ENCODE results near the gene RIPOR3. TPM values are rescaled to one million over a fixed set of nuclear protein-coding genes. Genes with fewer than 3 reads are reported as not detected.

RIPOR3 gene
- total RNA-seq, 2 experiments from 2014 or later: not detected

- no peak overlapping the region for H3K4me3 Mint-ChIP-seq
- no peak for DNase-seq
- peaks cover 48% of the 10 kb centered on the region for H3K36me3 Mint-ChIP-seq (ENCODE audit: low read depth)
- CTCF ChIA-PET: no interaction called here
- intact Hi-C loops (cut with micrococcal nuclease): no loop called here
- H3K9me3 Mint-ChIP-seq: no peaks in the 10 kb centered on the region
- H3K4me1 Mint-ChIP-seq (ENCODE audit: low read depth): peaks cover 8% of the 10 kb centered on the region
- H3K27me3 Mint-ChIP-seq (ENCODE audit: low read depth): no peaks in the 10 kb centered on the region
- no peak overlapping the region for H3K27ac Mint-ChIP-seq
Observed at GRCh38 chr20:50580842-50581544, 110.3 kb downstream of the RIPOR3 start.

GRCh38 chr20:50580016-50580747, 111.2 kb downstream of the RIPOR3 start:
- intact Hi-C loops (cut with micrococcal nuclease): no loop called here
- peaks cover 53% of the 10 kb centered on the region for H3K36me3 Mint-ChIP-seq (ENCODE audit: low read depth)
- peak; percentile 54 for DNase-seq
- H3K9me3 Mint-ChIP-seq: no peaks in the 10 kb centered on the region
- no peak overlapping the region for H3K4me3 Mint-ChIP-seq
- H3K4me1 Mint-ChIP-seq (ENCODE audit: low read depth): peaks cover 15% of the 10 kb centered on the region
- H3K27ac Mint-ChIP-seq: peak overlapping the region; percentile 5
- H3K27me3 Mint-ChIP-seq (ENCODE audit: low read depth): no peaks in the 10 kb centered on the region
- CTCF ChIA-PET: interaction anchor here (0.7 to 6.0 kb wide), 13 partner anchors 9 to 118 kb away, joined by 3 to 51 read pairs (median 4); partner anchors contain the start of gene PTPN1

- no peak overlapping the region for H3K27ac Mint-ChIP-seq
- H3K27me3 Mint-ChIP-seq (ENCODE audit: low read depth): no peaks in the 10 kb centered on the region
- CTCF ChIA-PET: interaction anchor here (0.6 to 6.0 kb wide), 18 partner anchors 9 to 395 kb away, joined by 3 to 51 read pairs (median 4); partner anchors contain the start of gene PTPN1
- peaks cover 55% of the 10 kb centered on the region for H3K36me3 Mint-ChIP-seq (ENCODE audit: low read depth)
- peaks cover 17% of the 10 kb centered on the region for H3K4me1 Mint-ChIP-seq (ENCODE audit: low read depth)
- intact Hi-C loops (cut with micrococcal nuclease): no loop called here
- H3K9me3 Mint-ChIP-seq: no peaks in the 10 kb centered on the region
- H3K4me3 Mint-ChIP-seq: no peak overlapping the region
- DNase-seq: no peak
Observed at GRCh38 chr20:50579511-50579910, 111.8 kb downstream of the RIPOR3 start.

GRCh38 chr20:50578778-50579165, 112.6 kb downstream of the RIPOR3 start:
- Mint-ChIP-seq H3K4me1 (ENCODE audit: low read depth) (peaks cover 17% of the 10 kb centered on the region), H3K36me3 (ENCODE audit: low read depth) (peaks cover 58% of the 10 kb centered on the region), H3K27me3 (ENCODE audit: low read depth) (no peaks in the 10 kb centered on the region), H3K27ac (no peak overlapping the region), H3K9me3 (no peaks in the 10 kb centered on the region), H3K4me3 (no peak overlapping the region)
- CTCF ChIA-PET: interaction anchor here (0.6 to 6.0 kb wide), 15 partner anchors 8 to 395 kb away, joined by 3 to 51 read pairs (median 5); partner anchors contain the start of gene PTPN1
- no peak for DNase-seq
- intact Hi-C loops (cut with micrococcal nuclease): no loop called here

- Mint-ChIP-seq H3K4me3 (no peak overlapping the region), H3K27ac (peak overlapping the region; percentile 69), H3K4me1 (ENCODE audit: low read depth) (peaks cover 21% of the 10 kb centered on the region), H3K36me3 (ENCODE audit: low read depth) (peaks cover 59% of the 10 kb centered on the region), H3K9me3 (no peaks in the 10 kb centered on the region), H3K27me3 (ENCODE audit: low read depth) (no peaks in the 10 kb centered on the region)
- CTCF ChIA-PET: interaction anchor here (1.3 to 6.3 kb wide), 5 partner anchors 10 to 113 kb away, joined by 6 to 87 read pairs (median 24); partner anchors contain the start of gene PTPN1
- intact Hi-C loops (cut with micrococcal nuclease): no loop called here
- DNase-seq: no peak
Observed at GRCh38 chr20:50578061-50578777, 113.1 kb downstream of the RIPOR3 start.

GRCh38 chr20:50577175-50578018, 113.9 kb downstream of the RIPOR3 start:
- H3K36me3 Mint-ChIP-seq (ENCODE audit: low read depth): peaks cover 63% of the 10 kb centered on the region
- peak overlapping the region; percentile 69 for H3K27ac Mint-ChIP-seq
- CTCF ChIA-PET: interaction anchor here (0.6 to 6.3 kb wide), 5 partner anchors 11 to 409 kb away, joined by 3 to 87 read pairs (median 24); partner anchors contain the start of gene PTPN1
- intact Hi-C loops (cut with micrococcal nuclease): no loop called here
- H3K27me3 Mint-ChIP-seq (ENCODE audit: low read depth): no peaks in the 10 kb centered on the region
- no peaks in the 10 kb centered on the region for H3K9me3 Mint-ChIP-seq
- no peak for DNase-seq
- H3K4me1 Mint-ChIP-seq (ENCODE audit: low read depth): peaks cover 28% of the 10 kb centered on the region
- H3K4me3 Mint-ChIP-seq: no peak overlapping the region

- H3K27ac Mint-ChIP-seq: peak overlapping the region; percentile 54
- peak; percentile 80 for DNase-seq
- no peaks in the 10 kb centered on the region for H3K9me3 Mint-ChIP-seq
- H3K4me3 Mint-ChIP-seq: no peak overlapping the region
- intact Hi-C loops (cut with micrococcal nuclease): loop anchor here (1.0 kb wide), 1 partner anchor 98 kb away; no protein-coding TSS in a partner anchor
- H3K27me3 Mint-ChIP-seq (ENCODE audit: low read depth): no peaks in the 10 kb centered on the region
- peaks cover 41% of the 10 kb centered on the region for H3K4me1 Mint-ChIP-seq (ENCODE audit: low read depth)
- CTCF ChIA-PET: interaction anchor here (0.7 to 6.3 kb wide), 24 partner anchors 9 to 388 kb away, joined by 3 to 87 read pairs (median 4); partner anchors contain the start of gene PTPN1
- H3K36me3 Mint-ChIP-seq (ENCODE audit: low read depth): peaks cover 66% of the 10 kb centered on the region
Observed at GRCh38 chr20:50575865-50576720, 115.2 kb downstream of the RIPOR3 start.

GRCh38 chr20:50574586-50574985, 116.8 kb downstream of the RIPOR3 start:
- H3K4me1 Mint-ChIP-seq (ENCODE audit: low read depth): peaks cover 56% of the 10 kb centered on the region
- DNase-seq: no peak
- peak overlapping the region; percentile 46 for H3K27ac Mint-ChIP-seq
- no peak overlapping the region for H3K4me3 Mint-ChIP-seq
- no peaks in the 10 kb centered on the region for H3K9me3 Mint-ChIP-seq
- CTCF ChIA-PET: interaction anchor here (1.0 to 6.3 kb wide), 18 partner anchors 10 to 387 kb away, joined by 3 to 87 read pairs (median 6); partner anchors contain the start of gene PTPN1
- peaks cover 58% of the 10 kb centered on the region for H3K36me3 Mint-ChIP-seq (ENCODE audit: low read depth)
- intact Hi-C loops (cut with micrococcal nuclease): no loop called here
- no peaks in the 10 kb centered on the region for H3K27me3 Mint-ChIP-seq (ENCODE audit: low read depth)

- H3K4me3 Mint-ChIP-seq: no peak overlapping the region
- peak overlapping the region; percentile 46 for H3K27ac Mint-ChIP-seq
- H3K9me3 Mint-ChIP-seq: no peaks in the 10 kb centered on the region
- CTCF ChIA-PET: interaction anchor here (1.1 to 6.3 kb wide), 10 partner anchors 10 to 175 kb away, joined by 3 to 87 read pairs (median 8); partner anchors contain the start of gene PTPN1
- peaks cover 60% of the 10 kb centered on the region for H3K4me1 Mint-ChIP-seq (ENCODE audit: low read depth)
- no peaks in the 10 kb centered on the region for H3K27me3 Mint-ChIP-seq (ENCODE audit: low read depth)
- peaks cover 57% of the 10 kb centered on the region for H3K36me3 Mint-ChIP-seq (ENCODE audit: low read depth)
- no peak for DNase-seq
- intact Hi-C loops (cut with micrococcal nuclease): no loop called here
Observed at GRCh38 chr20:50574108-50574507, 117.2 kb downstream of the RIPOR3 start.

- Mint-ChIP-seq H3K27ac (peak overlapping the region; percentile 15), H3K4me3 (no peak overlapping the region), H3K9me3 (no peaks in the 10 kb centered on the region), H3K36me3 (ENCODE audit: low read depth) (peaks cover 61% of the 10 kb centered on the region), H3K27me3 (ENCODE audit: low read depth) (no peaks in the 10 kb centered on the region), H3K4me1 (ENCODE audit: low read depth) (peaks cover 69% of the 10 kb centered on the region)
- intact Hi-C loops (cut with micrococcal nuclease): no loop called here
- CTCF ChIA-PET: interaction anchor here (0.9 to 6.3 kb wide), 11 partner anchors 9 to 127 kb away, joined by 3 to 87 read pairs (median 4); no protein-coding TSS in a partner anchor
- no peak for DNase-seq
Observed at GRCh38 chr20:50572938-50573777, 118.2 kb downstream of the RIPOR3 start.

Measured in activated naive CD4-positive, alpha-beta T cell treated with anti-CD3 and anti-CD28 coated beads for 36 hours (primary cell).